NCI-H1105 treated with DMSO at 0.1 percent for 48 hours (cell line): ENCODE results near the gene TMC1.
"Not testable (repeated sequence)": the region's sequence is repeated elsewhere in the genome, so short reads cannot be mapped to it uniquely, and the experiment has no call there.

Source experiments
- DNase-seq: peaks from one replicate; lab custom pipeline; 2025; lab: John Stamatoyannopoulos, UW

Gene TMC1

GRCh38 chr9:72521416-72521815, at the start of gene TMC1:
Gene TMC1 (plus strand): TSS chr9:72521608. CDS start chr9:72648649, 127,041 bp downstream.
- DNase-seq, result not testable (repeated sequence)

- DNase-seq, result no peak
Measured at GRCh38 chr9:72473474-72474261, 47.7 kb upstream of the TMC1 start.

DNA sequence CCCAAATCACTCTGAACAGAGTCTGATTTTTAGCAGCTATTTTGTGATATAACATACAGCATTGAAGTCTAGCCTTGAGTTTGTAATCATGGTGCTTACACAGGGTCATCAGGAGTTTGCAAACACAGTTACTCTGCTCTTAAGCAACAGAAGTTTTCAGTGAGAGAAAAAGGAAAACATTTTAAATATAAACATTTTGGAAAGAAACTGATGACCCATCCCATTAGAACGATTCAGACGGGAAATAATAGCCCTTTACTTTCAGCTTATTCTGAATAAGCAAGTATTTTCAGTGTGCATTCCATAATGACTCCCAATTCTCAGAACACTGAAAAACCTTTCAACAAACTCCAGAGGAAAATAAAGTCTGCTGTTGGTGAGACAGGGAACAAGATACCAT, 46.7 kb upstream of the TMC1 start:
- DNase-seq, result no peak

- no peak for DNase-seq
Measured at GRCh38 chr9:72476100-72476499, 45.3 kb upstream of the TMC1 start.

DNA sequence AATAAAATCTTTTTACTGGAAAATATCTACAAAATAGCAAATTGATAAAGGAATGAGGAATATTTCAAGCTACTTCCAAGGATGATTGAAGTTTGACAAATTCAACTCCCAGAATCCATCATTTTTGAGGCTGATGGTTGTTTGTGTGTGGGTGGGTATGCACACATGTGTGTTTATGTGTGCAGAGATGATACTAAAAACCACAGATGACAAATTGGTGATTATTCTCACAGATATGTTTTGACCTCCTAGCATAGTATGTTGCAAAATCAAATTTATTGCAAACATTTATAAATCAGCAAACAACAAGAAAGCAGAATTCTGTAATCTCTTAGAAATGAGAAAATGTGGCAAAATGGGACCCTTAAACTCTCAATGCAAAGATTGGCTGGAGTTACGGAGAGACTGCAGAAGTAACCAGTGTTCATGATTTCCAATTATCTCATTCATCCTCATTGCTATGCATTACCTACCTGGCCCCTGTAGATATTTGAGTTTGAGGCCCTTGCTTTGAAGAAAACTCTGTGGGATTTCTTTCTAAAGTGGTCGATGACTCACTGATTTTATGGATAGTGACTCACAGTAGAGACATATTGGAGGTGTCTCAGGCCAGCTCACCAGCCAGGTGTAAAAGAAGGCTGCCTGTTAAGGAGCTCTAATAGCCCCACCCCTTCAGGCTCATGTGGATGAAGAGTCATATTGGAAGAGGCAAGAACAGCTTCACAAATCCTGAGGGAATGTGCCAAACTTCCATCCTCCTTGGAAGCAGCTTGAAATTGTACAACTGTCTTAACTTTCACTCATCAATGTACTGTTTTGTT, 44.6 kb upstream of the TMC1 start:
- no peak for DNase-seq

DNA sequence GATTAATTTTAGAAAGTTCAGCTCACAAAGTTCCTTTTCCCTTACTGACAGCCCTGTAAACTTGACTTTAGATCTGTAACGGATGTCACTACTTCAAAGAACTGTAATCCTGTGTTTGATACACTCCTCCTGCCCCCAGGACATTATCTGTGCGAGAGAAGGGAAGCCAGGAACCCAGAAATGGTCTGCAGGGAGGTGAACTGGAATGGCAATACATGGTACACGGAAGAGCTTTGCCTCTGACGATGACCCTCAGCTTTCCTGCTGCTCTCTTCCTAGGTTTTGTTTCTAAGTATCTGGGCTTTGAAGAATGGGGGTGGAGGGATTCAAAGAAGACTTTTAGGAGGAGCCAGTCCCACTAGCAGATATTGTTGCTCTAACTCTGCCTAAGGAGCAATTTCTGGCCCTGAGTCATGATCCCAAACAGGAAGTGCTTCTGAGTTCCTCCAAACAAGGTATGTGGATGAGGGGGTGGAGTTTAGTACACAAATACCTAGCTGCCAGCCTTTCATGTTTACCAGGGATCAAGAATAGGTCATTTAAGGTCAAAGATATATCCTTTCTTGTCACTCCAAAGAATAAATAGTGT, 43.4 kb upstream of the TMC1 start:
- DNase-seq, result no peak

DNA sequence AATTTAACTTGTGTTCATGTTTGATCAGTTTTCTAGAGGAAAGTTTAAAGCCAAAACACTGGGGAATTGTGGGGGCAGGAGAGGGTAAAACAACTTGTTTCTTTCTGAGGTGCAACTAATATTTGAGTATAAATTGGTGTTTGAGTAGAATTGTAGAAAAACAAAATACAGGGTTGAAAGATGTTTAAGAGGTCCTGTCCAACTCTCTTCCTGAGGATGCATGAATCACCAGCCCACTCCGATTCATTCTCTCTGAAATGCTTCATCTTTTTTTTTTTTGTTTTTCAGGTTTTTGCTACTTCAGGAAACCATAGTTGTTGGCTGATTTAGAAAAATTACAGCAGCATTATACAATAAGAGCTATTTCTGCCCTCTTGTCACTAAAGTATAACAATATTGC, 42.4 kb upstream of the TMC1 start:
- no peak for DNase-seq

- DNase-seq, result not testable (repeated sequence)
Measured at GRCh38 chr9:72480261-72480660, 41.1 kb upstream of the TMC1 start.

DNA sequence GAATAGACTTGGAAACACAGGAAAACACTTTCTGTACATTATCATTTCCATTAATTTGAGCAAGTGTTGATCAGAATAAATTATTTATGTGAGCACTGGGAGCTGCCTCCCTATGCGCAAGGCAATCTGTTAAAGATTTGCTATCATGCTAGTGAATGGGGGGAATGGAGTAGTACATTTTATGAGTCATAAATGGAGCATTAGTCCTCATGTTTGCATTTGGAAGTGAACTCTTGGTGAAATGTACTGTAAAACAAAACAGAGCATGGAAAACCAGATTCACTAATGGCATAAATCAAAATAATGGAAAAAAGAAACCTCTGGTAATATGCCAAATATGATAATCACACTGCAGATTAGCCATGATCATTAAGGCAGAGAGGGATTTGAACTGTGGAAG, 40.5 kb upstream of the TMC1 start:
- DNase-seq, result no peak

DNA sequence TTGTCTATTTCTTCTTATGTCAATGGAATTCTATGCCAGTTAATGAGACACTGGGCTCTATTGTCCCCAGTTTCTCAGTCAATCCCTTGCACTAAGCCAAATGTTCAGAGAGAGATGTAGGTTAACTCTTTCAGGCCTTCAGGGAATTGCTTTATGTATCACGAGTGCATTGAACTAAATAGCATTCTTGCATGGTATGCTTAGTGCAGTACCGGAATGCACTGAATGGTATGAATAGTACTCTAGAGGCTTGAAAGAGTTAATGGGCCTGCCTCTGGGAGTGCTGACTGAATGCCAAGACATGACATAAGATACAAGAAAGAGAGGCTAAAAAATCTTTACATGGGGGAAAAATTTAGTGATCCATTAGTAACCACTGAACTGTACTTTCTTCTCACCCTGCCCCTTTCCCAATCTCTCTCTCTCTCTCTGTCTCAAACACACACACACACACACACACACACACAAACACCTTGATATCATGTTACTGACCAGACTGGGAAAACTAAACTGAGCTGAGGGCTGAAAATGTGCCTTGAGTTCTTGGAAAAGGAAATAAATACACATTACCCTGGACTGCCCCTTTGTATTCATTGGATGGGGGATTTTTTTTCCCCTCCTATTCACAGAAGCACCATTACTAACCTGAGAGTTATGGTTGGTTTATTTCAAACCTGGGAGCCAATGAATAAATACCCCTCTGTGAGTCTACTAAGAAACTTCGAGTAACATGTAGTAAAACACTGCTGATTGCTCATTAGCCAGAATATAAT, 35.4 kb upstream of the TMC1 start:
- no peak for DNase-seq

- no peak for DNase-seq
Measured at GRCh38 chr9:72486594-72486955, 34.8 kb upstream of the TMC1 start.

- DNase-seq, result not testable (repeated sequence)
Measured at GRCh38 chr9:72487665-72488064, 33.7 kb upstream of the TMC1 start.

- DNase-seq, result no peak
Measured at GRCh38 chr9:72489986-72490385, 31.4 kb upstream of the TMC1 start.

GRCh38 chr9:72491242-72491641, 30.2 kb upstream of the TMC1 start:
- no peak for DNase-seq

DNA sequence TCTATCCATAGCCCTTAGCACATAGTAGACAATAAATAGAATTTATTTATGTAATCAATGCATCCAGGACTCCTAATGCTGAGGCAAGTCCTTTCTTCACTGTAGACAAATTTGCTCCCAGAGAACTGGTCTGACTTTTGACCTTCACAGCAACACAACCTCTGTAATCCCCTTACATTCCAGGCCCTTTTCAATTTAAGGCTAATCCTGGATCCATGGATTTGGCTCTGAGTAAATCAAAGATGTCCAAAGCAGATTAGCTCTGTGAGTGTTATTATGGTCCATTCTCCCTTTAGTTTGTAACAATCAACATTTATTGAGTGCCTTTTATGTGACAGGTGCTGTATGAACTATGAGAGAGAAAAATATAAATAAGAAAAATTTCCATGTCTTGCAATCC, 27.4 kb upstream of the TMC1 start:
- DNase-seq, result no peak

DNA sequence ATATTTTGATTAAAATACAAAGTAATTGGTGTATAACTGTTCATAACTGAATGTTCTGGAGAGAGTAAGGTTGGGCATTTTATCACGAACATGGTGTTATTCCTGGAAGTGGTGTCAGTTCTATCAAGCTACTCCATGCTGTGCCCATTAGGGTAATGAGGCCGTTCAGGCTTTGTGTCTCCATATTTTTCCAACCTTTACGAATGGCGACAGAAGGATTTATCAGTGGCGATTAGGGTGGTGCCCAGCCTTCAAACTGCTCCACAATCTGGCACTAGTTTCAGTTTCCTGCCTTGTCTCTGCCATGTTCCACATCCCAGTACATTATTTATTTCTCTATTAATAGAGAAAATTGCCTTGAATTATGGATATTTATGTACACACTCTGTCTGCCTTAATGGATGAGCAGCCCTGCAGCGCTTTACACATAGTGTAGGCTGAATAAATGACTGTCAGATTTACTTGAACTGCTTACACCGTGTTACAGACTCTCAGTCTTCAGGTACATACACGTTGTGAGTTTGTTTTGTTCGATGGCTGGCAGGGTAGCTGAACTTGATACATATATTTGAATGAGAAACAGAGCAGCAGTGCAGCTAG, 23.9 kb upstream of the TMC1 start:
- no peak for DNase-seq

GRCh38 chr9:72506615-72507014, 14.8 kb upstream of the TMC1 start:
- no peak for DNase-seq

DNA sequence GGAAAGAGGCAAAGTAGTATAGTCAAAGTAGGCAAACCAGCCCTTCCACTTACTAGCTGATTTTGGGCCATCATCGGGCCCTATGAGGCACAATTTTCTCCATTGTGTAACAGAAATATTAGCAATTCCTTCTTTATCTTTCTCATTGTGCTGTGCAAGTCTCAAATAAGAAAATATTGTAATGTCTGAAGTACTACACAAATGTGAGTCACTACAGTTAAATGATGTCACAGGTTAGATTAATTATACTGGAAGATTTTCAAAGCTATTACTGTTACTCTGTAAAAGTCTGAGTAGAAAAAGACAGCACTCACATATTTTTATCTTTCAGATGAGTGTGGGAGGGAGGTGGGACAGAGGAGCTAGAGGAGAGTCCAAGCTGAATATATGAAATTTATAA, 12.4 kb upstream of the TMC1 start:
- DNase-seq, result no peak

DNA sequence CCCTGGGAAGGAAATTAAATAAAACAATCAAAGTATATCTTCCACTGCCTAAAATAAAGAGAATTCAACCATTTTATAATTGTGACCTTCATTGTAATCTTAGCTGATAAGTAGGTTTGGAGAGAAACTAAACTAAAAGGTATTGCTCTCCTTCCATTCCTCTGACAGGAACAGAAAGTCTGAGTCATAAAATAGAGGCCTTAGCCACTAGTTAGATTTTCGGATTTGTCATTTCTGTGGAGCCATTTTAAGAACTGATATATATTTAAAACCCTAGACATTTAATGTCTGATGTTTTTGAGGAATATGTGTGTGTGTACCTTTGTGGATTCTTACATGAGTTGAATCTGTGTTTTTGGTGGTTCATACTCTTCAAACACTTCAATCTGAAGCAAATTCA, 11.8 kb upstream of the TMC1 start:
- DNase-seq, result no peak

- not testable (repeated sequence) for DNase-seq
Measured at GRCh38 chr9:72521011-72521410, 397 bp upstream of the TMC1 start.

DNA sequence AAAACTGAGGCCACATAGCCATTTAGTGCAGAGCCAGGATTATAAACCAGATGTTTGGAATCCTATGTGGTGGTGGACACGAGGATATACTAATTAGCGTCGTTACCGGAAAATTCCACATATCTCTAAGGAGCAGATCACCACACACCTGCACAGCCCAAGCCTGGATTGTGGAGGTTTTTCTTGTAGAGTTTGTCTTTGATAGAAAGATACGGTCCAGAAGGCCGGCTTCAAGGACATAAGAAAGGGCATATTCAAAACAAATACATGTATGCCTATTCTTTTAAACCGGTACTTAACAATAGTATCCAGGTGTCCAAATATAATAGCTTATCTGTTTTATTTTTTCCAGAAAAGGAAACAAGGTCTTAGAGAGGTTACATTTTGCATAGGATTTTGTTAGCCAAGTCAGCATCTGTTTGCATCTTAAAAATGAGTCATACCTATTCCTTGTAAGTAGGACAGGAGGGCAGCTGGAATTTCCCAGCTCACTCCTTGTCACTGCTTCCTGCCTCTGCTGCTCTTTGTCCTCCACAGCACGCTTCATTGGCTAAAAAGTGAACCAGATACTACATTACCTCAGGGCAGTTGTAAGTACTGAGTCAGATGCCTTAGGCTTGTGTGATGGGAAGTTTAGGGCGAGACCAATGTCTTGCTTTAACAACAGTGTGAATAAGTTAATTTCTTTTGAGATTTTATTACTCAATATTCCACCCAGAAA, 3.6 kb downstream of the TMC1 start:
- DNase-seq, result no peak
